H1 (cell line): ENCODE data around the gene AKR1C8. TPM values are rescaled to one million over a fixed set of nuclear protein-coding genes. Genes with fewer than 3 reads are reported as not detected.

Experiments used
- CTCF ChIA-PET: fragments of 300-600 bp; sonication (Branson Sonifier 250); formaldehyde crosslinking; loops from one replicate; lab custom pipeline; 2021; ENCODE audit not compliant: partially characterized antibody; lab: Charles Lee
- POLR2A ChIA-PET: fragments of 300-600 bp; sonication (Branson Sonifier 250); formaldehyde crosslinking; loops from one replicate; lab custom pipeline; 2021; ENCODE audit warnings: inconsistent platforms; ENCODE audit not compliant: partially characterized antibody; lab: Charles Lee
- DNase-seq, 2 experiments: peaks; one replicate each; pipeline versions ENCODE4 v3.0.0 to v3.0.0-alpha.2; 2010 to 2022; ENCODE audit warnings: low spot score in 2 of 2, low read depth in 1 of 2, mixed read lengths in 1 of 2
- FAIRE-seq: peaks from 2 replicates; lab custom pipeline; 2011; peaks lifted over from hg19 to GRCh38; lab: Jason Lieb, UNC
- H2AFZ ChIP-seq: 2 replicates; pipeline ENCODE4 v1.8.1; 2012; ENCODE audit warnings: low read length, inconsistent platforms
- H2AK5ac ChIP-seq: 2 replicates; pipeline ENCODE4 v1.6.1; 2013; ENCODE audit warnings: low read depth, low read length
- H2BK120ac ChIP-seq: replicated peaks from 2 replicates; pipeline ENCODE3; 2013; ENCODE audit warnings: low read depth, low read length, inconsistent platforms
- H2BK12ac ChIP-seq: 2 replicates; pipeline ENCODE4 v1.6.1; 2013; ENCODE audit warnings: low read depth, low read length
- H2BK15ac ChIP-seq: 2 replicates; pipeline ENCODE4 v1.6.1; 2013; ENCODE audit warnings: low read length
- H2BK20ac ChIP-seq: 2 replicates; pipeline ENCODE4 v1.6.1; 2013; ENCODE audit warnings: low read length
- H2BK5ac ChIP-seq: 2 replicates; pipeline ENCODE4 v1.6.1; 2013; ENCODE audit warnings: low read depth, low read length
- H3K14ac ChIP-seq: 2 replicates; pipeline ENCODE4 v1.6.1; 2013; ENCODE audit warnings: inconsistent platforms; ENCODE audit not compliant: insufficient read length
- H3K18ac ChIP-seq: 2 replicates; pipeline ENCODE4 v1.6.1; 2013; ENCODE audit warnings: low read length; ENCODE audit errors: extremely low read depth
- H3K23ac ChIP-seq: 2 replicates; pipeline ENCODE4 v1.6.1; 2013; ENCODE audit warnings: inconsistent platforms; ENCODE audit not compliant: insufficient read length
- H3K23me2 ChIP-seq: 2 replicates; pipeline ENCODE4 v1.6.1; 2013; ENCODE audit warnings: low read depth, low read length
- H3K27ac ChIP-seq: 2 replicates; pipeline ENCODE4 v1.6.1; 2011; ENCODE audit warnings: low read depth, low read length, inconsistent platforms
- H3K27me3 ChIP-seq, 4 experiments: replicated peaks in 1 of 4; 1 replicate in 1 of 4; 2 replicates in 3 of 4; pipeline versions ENCODE4 v1.6.1 to v1.8.1; 2011 to 2013; ENCODE audit warnings: low read length in 3 of 4, mild to moderate bottlenecking in 3 of 4, inconsistent platforms in 2 of 4, mixed read lengths in 2 of 4, moderate library complexity in 1 of 4; ENCODE audit not compliant: control insufficient read depth in 3 of 4, insufficient read depth in 3 of 4; ENCODE audit errors: extremely low read depth in 1 of 4
- H3K36me3 ChIP-seq, 4 experiments: 2 replicates each; pipeline versions ENCODE4 v1.6.1 to v1.8.1; 2011 to 2013; ENCODE audit warnings: mild to moderate bottlenecking in 4 of 4, low read length in 3 of 4, moderate library complexity in 2 of 4, control low read depth in 1 of 4, inconsistent platforms in 1 of 4; ENCODE audit not compliant: insufficient read depth in 4 of 4, control insufficient read depth in 2 of 4
- H3K4ac ChIP-seq: replicated peaks from 2 replicates; pipeline ENCODE3; 2013; ENCODE audit warnings: low read length, low read depth, mixed read lengths, inconsistent platforms; ENCODE audit not compliant: insufficient read length
- H3K4me1 ChIP-seq, 4 experiments: replicated peaks in 1 of 4; 1 replicate in 1 of 4; 2 replicates in 3 of 4; pipeline versions ENCODE4 v1.6.1 to v1.8.1; 2011 to 2013; ENCODE audit warnings: low read length in 3 of 4, inconsistent platforms in 2 of 4, mixed read lengths in 1 of 4; ENCODE audit not compliant: insufficient read depth in 4 of 4, control insufficient read depth in 3 of 4
- H3K4me2 ChIP-seq, 2 experiments: 2 replicates each; pipeline versions ENCODE4 v1.6.1 to v1.8.1; 2011 to 2013; ENCODE audit warnings: low read depth in 2 of 2, low read length in 2 of 2, control low read depth in 1 of 2, inconsistent platforms in 1 of 2, mild to moderate bottlenecking in 1 of 2; ENCODE audit not compliant: insufficient read depth in 1 of 2
- H3K4me3 ChIP-seq, 4 experiments: fragments of 200-600, 300-600 bp in 1 of 4; sonication (generic), shearing (Covaris generic), sonication (Bioruptor Twin) in 1 of 4; 2 replicates each; pipeline versions ENCODE4 v1.5.1 to v1.8.1; 2011 to 2016; ENCODE audit warnings: low read length in 4 of 4, low read depth in 3 of 4, control low read depth in 2 of 4, inconsistent platforms in 2 of 4, mild to moderate bottlenecking in 2 of 4, mixed read lengths in 1 of 4, moderate library complexity in 1 of 4; ENCODE audit not compliant: insufficient read depth in 2 of 4; ENCODE audit errors: extremely low read depth in 1 of 4
- H3K56ac ChIP-seq: replicated peaks from 2 replicates; pipeline ENCODE3; 2013; ENCODE audit warnings: low read depth, mild to moderate bottlenecking, mixed read lengths, low read length, inconsistent platforms; ENCODE audit not compliant: insufficient read length
- H3K79me1 ChIP-seq: 2 replicates; pipeline ENCODE4 v1.6.1; 2013; ENCODE audit warnings: low read depth, low read length, control low read depth
- H3K79me2 ChIP-seq, 2 experiments: 2 replicates each; pipeline versions ENCODE4 v1.6.1 to v1.8.1; 2012 to 2013; ENCODE audit warnings: low read length in 2 of 2, mild to moderate bottlenecking in 2 of 2, inconsistent platforms in 1 of 2; ENCODE audit not compliant: insufficient read depth in 2 of 2, control insufficient read depth in 1 of 2
- H3K9ac ChIP-seq, 4 experiments: replicated peaks in 1 of 4; 1 replicate in 1 of 4; 2 replicates in 3 of 4; pipeline versions ENCODE4 v1.6.1 to v1.8.1; 2011 to 2013; ENCODE audit warnings: low read depth in 3 of 4, low read length in 3 of 4, control low read depth in 2 of 4, mild to moderate bottlenecking in 2 of 4, moderate library complexity in 2 of 4, inconsistent platforms in 1 of 4; ENCODE audit errors: extremely low read depth in 1 of 4
- H3K9me3 ChIP-seq, 2 experiments: 2 replicates each; pipeline versions ENCODE4 v1.6.1 to v1.8.1; 2012 to 2013; ENCODE audit warnings: mild to moderate bottlenecking in 2 of 2, moderate library complexity in 2 of 2, control low read depth in 1 of 2, inconsistent platforms in 1 of 2, low read depth in 1 of 2, low read length in 1 of 2, mixed read lengths in 1 of 2; ENCODE audit not compliant: insufficient read depth in 2 of 2
- H4K20me1 ChIP-seq, 2 experiments: replicated peaks in 1 of 2; 2 replicates each; pipeline versions ENCODE3 to v1.8.1; 2011 to 2013; ENCODE audit warnings: inconsistent platforms in 2 of 2, low read length in 2 of 2, mild to moderate bottlenecking in 1 of 2; ENCODE audit not compliant: insufficient read depth in 2 of 2, control insufficient read depth in 1 of 2
- H4K5ac ChIP-seq: 2 replicates; pipeline ENCODE4 v1.6.1; 2013; ENCODE audit warnings: low read length, low read depth, mixed read lengths, inconsistent platforms; ENCODE audit not compliant: insufficient read length
- H4K8ac ChIP-seq: 2 replicates; pipeline ENCODE4 v1.8.0; 2013; ENCODE audit warnings: mild to moderate bottlenecking, moderate library complexity, low read length, inconsistent platforms; ENCODE audit not compliant: insufficient read depth; ENCODE audit errors: extremely low read depth
- H4K91ac ChIP-seq: replicated peaks from 2 replicates; pipeline ENCODE3; 2013; ENCODE audit warnings: low read length, mixed read lengths, inconsistent platforms; ENCODE audit not compliant: insufficient read length
- KDM5A ChIP-seq: fragments of 200-600 bp; IDR thresholded peaks from 2 replicates; pipeline ENCODE4 v1.7.1; 2012; ENCODE audit warnings: mild to moderate bottlenecking, low read length, inconsistent platforms, mixed read lengths
- WGBS, 2 experiments: shearing (Covaris generic) in 1 of 2; methylation state at CpG; one replicate each; pipeline versions ENCODE4 v1.1.6 to v1.1.7; 2013 to 2015; ENCODE audit warnings: low lambda C conversion rate in 2 of 2, mixed read lengths in 2 of 2, inconsistent platforms in 1 of 2, low coverage in 1 of 2, missing lambda C conversion rate in 1 of 2; ENCODE audit not compliant: insufficient replicate concordance in 2 of 2, insufficient coverage in 1 of 2, insufficient read length in 1 of 2; ENCODE audit errors: extremely low coverage in 1 of 2, missing lambda C conversion rate in 1 of 2; 5-methylcytosine and 5-hydroxymethylcytosine counted together
- polyA plus RNA-seq, 7 experiments: library from polyadenylated mRNA; depleted of rRNA in 3 of 7; stranded (reverse) in 5 of 7; unstranded in 2 of 7; fragments of >200 nt in 5 of 7; fragments of 200-250 nt in 2 of 7; gene quantifications; 1 replicate in 5 of 7; 2 replicates in 1 of 7; 4 replicates in 1 of 7; pipeline versions ENCODE4 v1.2.1 to v1.2.3, GENCODE V29; 2011 to 2013; ENCODE audit warnings: missing spikeins in 2 of 7, mixed read lengths in 2 of 7
- total RNA-seq: library from RNA; stranded (reverse); fragmentation: NEBNext Ultra II Directional; extraction: Animal tissue kit (Norgen Biotek cat#: 25700); gene quantifications from 2 replicates; pipeline ENCODE4 v1.2.1, GENCODE V29; 2021

AKR1C8 gene
- total and polyA plus RNA-seq, 2 of the 8 experiments (the other 6 are each of a cell fraction or from before 2014, with no cell fraction given) = not detected

GRCh38 chr10:5163487-5163886, 21.5 kb downstream of the AKR1C8 start:
- no peak overlapping the region for H3K14ac ChIP-seq
- no peak overlapping the region for H3K18ac ChIP-seq
- POLR2A ChIA-PET = no interaction called here
- no peak overlapping the region for H3K27ac ChIP-seq
- no peak overlapping the region for H4K8ac ChIP-seq
- FAIRE-seq (no peak), DNase-seq (no peak)
- H3K9ac ChIP-seq = no peak overlapping the region
- no peak overlapping the region for H2BK12ac ChIP-seq
- H3K36me3 ChIP-seq = no peaks in the 10 kb centered on the region
- peaks cover 46 to 62% of the 10 kb centered on the region in 2 experiments for H3K9me3 ChIP-seq
- no peak overlapping the region for H2AK5ac ChIP-seq
- H3K4me2 ChIP-seq = no peak overlapping the region
- no peak overlapping the region for H2BK20ac ChIP-seq
- H3K79me2 ChIP-seq = no peaks in the 10 kb centered on the region
- H4K20me1 ChIP-seq = no peaks in the 10 kb centered on the region
- WGBS, 2 experiments = 33% methylated on average over 2 of the region's 2 CpGs; no CpG with 5 or more reads in 1 of the 2 experiments
- H3K56ac ChIP-seq = no peak overlapping the region
- H3K4me3 ChIP-seq = no peak overlapping the region
- H3K79me1 ChIP-seq = no peaks in the 10 kb centered on the region
- H3K27me3 ChIP-seq = peaks cover 0 to 7% (median 5%) of the 10 kb centered on the region in 4 experiments; a peak in 5 of 7 replicates
- no peak overlapping the region for H4K5ac ChIP-seq
- H2BK120ac ChIP-seq = no peak overlapping the region
- H3K23ac ChIP-seq = no peak overlapping the region
- H3K23me2 ChIP-seq = no peaks in the 10 kb centered on the region
- no peak overlapping the region for H3K4ac ChIP-seq
- H2AFZ ChIP-seq = no peak overlapping the region
- CTCF ChIA-PET = no interaction called here
- no peak overlapping the region for H2BK15ac ChIP-seq
- no peak overlapping the region for H4K91ac ChIP-seq
- no peaks in the 10 kb centered on the region for H3K4me1 ChIP-seq
- H2BK5ac ChIP-seq = no peak overlapping the region
- TF ChIP-seq KDM5A = no peak
